ENCODE measurements around the gene ATOH7. TPM values are rescaled to one million over a fixed set of nuclear protein-coding genes. Genes with fewer than 3 reads are reported as not detected.

The ATOH7 gene
- total RNA-seq, 3 donors from 2014 or later (not counting 1 experiment from before 2014, with no cell fraction given), result not detected

DNA sequence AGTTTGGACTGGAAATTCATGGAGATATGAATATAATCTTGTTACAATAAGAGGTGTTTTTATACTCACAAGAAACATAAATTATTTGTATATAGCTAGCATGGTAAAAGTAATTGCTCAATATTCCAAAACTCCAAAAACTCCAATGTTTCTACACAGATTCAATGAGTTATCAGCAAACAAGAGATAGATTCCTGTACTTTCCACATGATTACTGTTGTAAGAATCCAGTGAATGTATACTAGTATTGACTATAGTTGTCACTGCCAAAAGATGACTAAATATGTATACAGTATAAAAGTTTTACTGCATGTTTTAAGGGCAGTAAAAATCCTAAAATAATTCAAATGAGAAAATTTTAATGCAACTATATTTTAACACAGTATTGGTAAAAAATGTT is 10.7 kb downstream of the ATOH7 start:
- TF ChIP-seq CTCF (IDR thresholded peaks at IDR 0.05), result no peak
- no peak overlapping the region for H3K4me3 Mint-ChIP-seq
- H3K27ac Mint-ChIP-seq, result no peak overlapping the region
- H3K9me3 ChIP-seq (ENCODE audit: control insufficient read depth, insufficient read depth, low read length), result no peaks in the 10 kb centered on the region
- intact Hi-C loops (cut with micrococcal nuclease), result no loop called here
- no peaks in the 10 kb centered on the region for H3K27me3 ChIP-seq (ENCODE audit: control insufficient read depth, insufficient read depth, low read length)
- H3K27ac ChIP-seq (ENCODE audit: low read length), result no peak overlapping the region
- H3K9me3 Mint-ChIP-seq, result no peaks in the 10 kb centered on the region
- no peak for DNase-seq
- no peaks in the 10 kb centered on the region for H3K4me1 Mint-ChIP-seq
- H3K4me3 ChIP-seq (ENCODE audit: low read length), result no peak overlapping the region
- no peaks in the 10 kb centered on the region for H3K4me1 ChIP-seq (ENCODE audit: control insufficient read depth, insufficient read depth, low read length)
- ATAC-seq, result no peak
- peaks cover 0 to 7% of the 10 kb centered on the region in 2 donors for H3K27me3 Mint-ChIP-seq (ENCODE audit: low read depth in 2 of 2)
- H3K36me3 ChIP-seq (ENCODE audit: control insufficient read depth, insufficient read depth, low read length), result no peaks in the 10 kb centered on the region
- no peaks in the 10 kb centered on the region for H3K36me3 Mint-ChIP-seq

DNA sequence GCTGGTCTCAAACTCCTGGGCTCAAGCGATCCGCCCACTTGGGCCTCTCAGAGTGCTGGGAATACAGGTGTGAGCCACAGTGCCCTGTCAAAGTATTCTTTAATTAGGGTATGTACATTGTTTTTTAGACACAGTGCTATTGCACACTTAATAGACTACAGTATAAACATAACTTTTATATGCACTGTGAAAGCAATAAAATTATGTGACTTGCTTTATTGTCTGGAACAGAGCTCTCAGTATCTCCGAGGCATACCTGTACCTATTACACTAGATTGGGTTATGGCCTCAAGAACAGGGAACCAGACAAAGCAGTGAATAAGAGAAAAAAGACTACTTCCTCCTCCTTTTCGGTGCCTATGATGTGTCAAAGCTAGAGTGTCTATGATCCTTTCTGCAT is 13.1 kb downstream of the ATOH7 start:
- Histone ChIP-seq H3K27me3 (ENCODE audit: control insufficient read depth, insufficient read depth, low read length) (no peaks in the 10 kb centered on the region), H3K4me3 (ENCODE audit: low read length) (no peak overlapping the region), H3K4me1 (ENCODE audit: control insufficient read depth, insufficient read depth, low read length) (no peaks in the 10 kb centered on the region), H3K36me3 (ENCODE audit: control insufficient read depth, insufficient read depth, low read length) (no peaks in the 10 kb centered on the region), H3K9me3 (ENCODE audit: control insufficient read depth, insufficient read depth, low read length) (no peaks in the 10 kb centered on the region), H3K27ac (ENCODE audit: low read length) (no peak overlapping the region)
- Mint-ChIP-seq H3K9me3 (no peaks in the 10 kb centered on the region), H3K4me1 (no peaks in the 10 kb centered on the region), H3K27ac (no peak overlapping the region), H3K27me3 (ENCODE audit: low read depth in 2 of 2) (peaks cover 0 to 7% of the 10 kb centered on the region in 2 donors), H3K4me3 (no peak overlapping the region), H3K36me3 (no peaks in the 10 kb centered on the region)
- no peak for TF ChIP-seq CTCF (IDR thresholded peaks at IDR 0.05)
- intact Hi-C loops (cut with micrococcal nuclease), result no loop called here
- WGBS (ENCODE audit: insufficient coverage), result 76% methylated on average over 4 of the region's 4 CpGs
- no peak for DNase-seq
- no peak for ATAC-seq

DNA sequence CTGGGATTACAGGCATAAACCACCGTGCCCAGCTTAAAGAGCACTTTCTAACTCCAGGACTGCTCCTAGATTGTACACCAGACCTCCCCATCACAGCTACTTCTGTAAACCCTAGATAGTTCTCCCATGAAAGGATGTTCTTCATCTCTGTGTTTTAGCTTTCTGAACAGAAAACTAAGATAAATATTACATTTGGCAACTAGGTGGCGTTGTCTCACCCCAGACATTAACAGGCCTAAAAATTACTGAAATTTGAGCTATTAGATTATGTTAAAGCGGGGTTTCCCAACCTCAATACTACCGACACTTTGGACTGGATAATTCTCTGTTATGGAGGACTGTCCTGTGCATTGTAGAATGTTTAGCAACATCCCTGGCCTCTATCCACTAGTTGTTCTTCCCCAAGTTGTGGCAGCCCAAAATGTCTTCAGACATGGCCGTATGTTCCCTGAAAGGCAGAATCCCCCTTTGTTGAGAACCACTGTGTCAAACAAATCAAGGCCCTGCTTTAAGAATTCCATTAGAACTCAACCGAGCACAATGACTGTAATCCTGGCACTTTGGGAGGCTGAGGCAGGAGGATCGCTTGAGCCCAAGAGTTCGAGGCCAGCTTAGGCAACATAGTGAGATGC is 19.1 kb downstream of the ATOH7 start:
- Histone ChIP-seq H3K27me3 (ENCODE audit: control insufficient read depth, insufficient read depth, low read length) (no peaks in the 10 kb centered on the region), H3K36me3 (ENCODE audit: control insufficient read depth, insufficient read depth, low read length) (no peaks in the 10 kb centered on the region), H3K4me3 (ENCODE audit: low read length) (no peak overlapping the region), H3K9me3 (ENCODE audit: control insufficient read depth, insufficient read depth, low read length) (no peaks in the 10 kb centered on the region), H3K27ac (ENCODE audit: low read length) (no peak overlapping the region), H3K4me1 (ENCODE audit: control insufficient read depth, insufficient read depth, low read length) (no peaks in the 10 kb centered on the region)
- peak in 1 of 2 donors; percentile 55 for DNase-seq
- Mint-ChIP-seq H3K4me3 (no peak overlapping the region), H3K27ac (no peak overlapping the region), H3K4me1 (no peaks in the 10 kb centered on the region), H3K36me3 (no peaks in the 10 kb centered on the region), H3K9me3 (no peaks in the 10 kb centered on the region), H3K27me3 (ENCODE audit: low read depth in 2 of 2) (no peaks in the 10 kb centered on the region)
- peak in 2 of 3 donors; percentile 18 to 25 for ATAC-seq
- TF ChIP-seq CTCF (IDR thresholded peaks at IDR 0.05), result peak; percentile 48
- whole genome bisulfite sequencing (ENCODE audit: insufficient coverage), result 80% methylated on average over 4 of the region's 8 CpGs
- intact Hi-C loops (cut with micrococcal nuclease), result loop anchor here (1.0 kb wide), 1 partner anchor 135 kb away; no protein-coding TSS in a partner anchor

DNA sequence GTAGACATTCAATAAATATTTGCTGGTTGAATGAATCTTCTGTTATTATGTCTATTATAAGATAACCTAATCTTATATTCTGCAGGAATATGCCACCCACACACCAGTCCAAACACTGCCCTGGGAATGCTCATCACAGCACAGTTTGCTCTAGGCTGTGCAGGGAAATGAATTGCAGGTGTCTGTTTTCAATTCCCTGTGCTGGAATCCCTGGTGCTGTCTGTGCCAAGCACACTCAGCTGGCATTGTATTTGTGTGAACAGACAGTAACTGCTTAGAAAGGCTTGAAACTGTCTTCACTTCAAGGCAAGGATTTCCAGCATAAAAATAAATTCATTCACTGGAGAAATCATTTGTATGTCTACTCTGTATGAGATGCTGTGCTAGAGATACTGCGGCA is 20.2 kb downstream of the ATOH7 start:
- Histone ChIP-seq H3K36me3 (ENCODE audit: control insufficient read depth, insufficient read depth, low read length) (no peaks in the 10 kb centered on the region), H3K4me1 (ENCODE audit: control insufficient read depth, insufficient read depth, low read length) (no peaks in the 10 kb centered on the region), H3K9me3 (ENCODE audit: control insufficient read depth, insufficient read depth, low read length) (no peaks in the 10 kb centered on the region), H3K27me3 (ENCODE audit: control insufficient read depth, insufficient read depth, low read length) (no peaks in the 10 kb centered on the region), H3K27ac (ENCODE audit: low read length) (no peak overlapping the region), H3K4me3 (ENCODE audit: low read length) (no peak overlapping the region)
- ATAC-seq (no peak), DNase-seq (no peak)
- H3K27me3 Mint-ChIP-seq (ENCODE audit: low read depth in 2 of 2), result peaks cover under 1 to 2% of the 10 kb centered on the region in 2 donors
- H3K4me1 Mint-ChIP-seq, result no peaks in the 10 kb centered on the region
- intact Hi-C loops (cut with micrococcal nuclease), result no loop called here
- no peak for TF ChIP-seq CTCF (IDR thresholded peaks at IDR 0.05)
- H3K4me3 Mint-ChIP-seq, result no peak overlapping the region
- H3K27ac Mint-ChIP-seq, result no peak overlapping the region
- H3K36me3 Mint-ChIP-seq, result no peaks in the 10 kb centered on the region
- H3K9me3 Mint-ChIP-seq, result no peaks in the 10 kb centered on the region
- no CpG with 5 or more reads among the region's 1 CpG for WGBS (ENCODE audit: insufficient coverage)

Data from natural killer cell (primary cell).